ENCODE data around the gene NDNF.

Gene NDNF

GRCh38 chr4:121015421-121015820, 56.9 kb downstream of the NDNF start:
- no peak for DNase-seq (ENCODE audit: low read depth in 2 of 2)

GRCh38 chr4:121014544-121014943, 57.8 kb downstream of the NDNF start:
- no peak for DNase-seq (ENCODE audit: low read depth in 2 of 2)

DNA sequence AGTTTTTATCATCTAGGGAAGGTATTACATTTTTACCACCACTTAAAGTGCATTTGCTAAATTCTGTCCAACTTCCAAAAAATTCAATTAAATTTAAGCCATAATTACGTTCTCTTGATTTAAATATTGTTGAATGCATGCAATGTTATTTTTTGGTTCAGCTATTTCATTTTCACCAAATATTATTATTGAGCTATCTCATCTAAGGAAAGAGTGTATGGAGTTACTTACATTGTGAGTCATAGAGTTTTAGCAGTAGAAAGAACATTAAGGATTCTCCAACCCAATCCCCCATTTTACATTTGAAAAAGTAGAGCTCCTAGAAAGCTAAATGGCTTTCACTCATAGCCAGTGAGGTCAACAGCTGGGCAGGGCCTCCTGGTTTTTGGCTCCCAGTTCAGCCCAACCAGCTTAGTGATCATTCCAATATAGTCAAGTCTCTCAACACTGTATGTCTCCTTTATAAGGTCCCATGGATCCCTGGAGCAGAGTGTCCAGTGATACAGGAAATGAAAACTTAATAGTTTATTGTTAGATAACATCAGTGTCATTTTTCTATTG, 60.5 kb downstream of the NDNF start:
- DNase-seq (ENCODE audit: low read depth in 2 of 2) = no peak

- DNase-seq (ENCODE audit: low read depth in 2 of 2) = no peak
Observed at GRCh38 chr4:121011138-121011537, 61.2 kb downstream of the NDNF start.

DNA sequence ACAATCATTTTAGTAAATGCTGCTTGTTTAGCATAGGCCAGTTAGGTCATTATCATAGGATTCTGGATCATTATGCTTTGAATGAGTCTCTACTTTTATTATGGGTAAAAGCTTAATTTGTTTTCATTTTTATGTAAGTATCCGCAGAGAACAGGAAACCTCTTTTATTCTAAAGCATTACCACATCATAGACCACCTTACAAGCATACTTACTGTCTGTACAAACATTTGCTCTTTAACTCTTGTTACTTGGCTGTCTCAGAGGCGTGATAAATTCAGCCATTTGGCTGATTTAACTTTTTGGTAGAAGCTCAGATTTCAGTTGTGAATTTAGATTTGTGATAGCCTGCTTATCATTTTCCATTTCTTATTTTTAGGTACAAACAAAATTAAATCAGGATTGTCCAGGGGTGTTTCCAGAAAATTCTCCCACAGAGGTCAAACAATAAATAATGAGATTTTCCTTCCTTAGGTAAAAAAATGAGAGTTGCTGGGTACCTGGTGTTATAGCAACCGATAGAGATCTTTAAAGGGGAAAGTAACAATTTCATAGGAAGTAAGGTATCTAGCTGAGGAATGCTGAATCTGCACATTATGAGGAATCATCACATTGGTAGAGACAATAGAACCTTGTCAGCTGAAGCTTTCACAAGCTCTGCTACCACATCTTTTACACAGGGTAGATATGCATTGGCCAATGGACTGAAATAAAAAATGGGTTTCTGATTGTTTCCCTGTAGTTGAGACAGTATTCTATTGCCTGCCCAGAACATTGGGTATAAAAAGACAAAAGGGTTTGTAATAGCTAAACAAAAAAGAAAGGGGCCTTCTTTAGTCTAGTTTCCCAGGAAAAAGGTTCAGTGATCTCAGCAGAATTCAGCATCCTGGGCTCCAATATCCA, 62.5 kb downstream of the NDNF start:
- DNase-seq (ENCODE audit: low read depth in 2 of 2) = no peak

DNA sequence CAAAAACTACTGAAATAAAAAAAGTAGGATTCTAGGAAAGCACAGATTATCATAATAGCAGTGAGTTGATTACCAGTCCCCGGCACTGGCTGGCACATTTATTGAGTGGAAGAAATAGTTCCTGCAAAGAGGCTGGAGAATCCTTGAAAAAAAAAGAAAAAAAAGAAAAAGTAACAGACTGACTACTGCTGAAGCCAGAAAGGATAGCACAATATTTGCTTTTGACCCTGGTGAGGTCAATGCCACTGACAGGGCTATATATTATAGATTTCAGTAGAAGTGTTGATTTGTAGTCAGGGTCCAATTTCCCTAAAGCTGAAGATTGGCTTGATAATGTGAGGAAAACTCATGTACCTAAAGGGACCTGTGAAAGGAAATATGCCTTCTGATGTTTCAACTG, 64.7 kb downstream of the NDNF start:
- no peak for DNase-seq (ENCODE audit: low read depth in 2 of 2)

- DNase-seq (ENCODE audit: low read depth in 2 of 2) = no peak
Observed at GRCh38 chr4:121003863-121004262, 68.5 kb downstream of the NDNF start.

- DNase-seq (ENCODE audit: low read depth in 2 of 2) = peak in 1 of 2 experiments; percentile 9
Observed at GRCh38 chr4:120995266-120996010, 76.9 kb downstream of the NDNF start.

- no peak for DNase-seq (ENCODE audit: low read depth in 2 of 2)
Observed at GRCh38 chr4:120994521-120994920, 77.8 kb downstream of the NDNF start.

DNA sequence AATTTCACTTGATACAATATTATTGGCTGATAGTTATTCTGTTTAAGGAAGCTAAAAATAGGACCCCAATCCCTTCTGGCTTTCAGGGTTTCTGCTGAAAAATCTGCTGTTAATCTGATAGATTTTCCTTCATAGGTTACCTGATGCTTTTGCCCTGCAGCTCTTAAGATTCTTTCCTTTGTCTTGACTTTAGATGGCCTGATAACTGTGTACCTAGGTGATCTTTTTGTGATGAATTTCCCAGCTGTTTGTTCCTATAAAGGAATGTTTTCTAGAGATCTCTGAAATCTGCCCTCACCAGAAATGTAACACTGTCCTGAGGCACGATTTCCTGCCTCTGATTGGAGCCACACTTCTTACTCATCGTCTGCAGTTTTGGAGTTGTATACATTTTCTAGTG, 80.5 kb downstream of the NDNF start:
- no peak for DNase-seq (ENCODE audit: low read depth in 2 of 2)

- no peak for DNase-seq (ENCODE audit: low read depth in 2 of 2)
Observed at GRCh38 chr4:120990246-120990645, 82.1 kb downstream of the NDNF start.

All from fibroblast of skin of left quadriceps (primary cell).